H9 (cell line): Measurements from ENCODE around the gene APP. TPM values are rescaled to one million over a fixed set of nuclear protein-coding genes. Genes with fewer than 3 reads are reported as not detected.
A peak's percentile ranks its signal among the peaks of the same experiment; 100 is the strongest.

Source experiments
- DNase-seq: peaks from one replicate; pipeline ENCODE4 v3.0.0-alpha.2; 2017
- H2AFZ ChIP-seq: one replicate; pipeline ENCODE4 v1.6.1; 2013; ENCODE audit warnings: mild to moderate bottlenecking, low read length, control low read depth, moderate library complexity
- H2AK5ac ChIP-seq: 2 replicates; pipeline ENCODE4 v1.6.1; 2013; ENCODE audit warnings: low read length, control low read depth, mixed read lengths; ENCODE audit not compliant: insufficient read length
- H2BK120ac ChIP-seq: one replicate; pipeline ENCODE4 v1.6.1; 2013; ENCODE audit warnings: low read depth, mild to moderate bottlenecking, low read length, control low read depth, inconsistent platforms; ENCODE audit not compliant: poor library complexity, severe bottlenecking
- H2BK12ac ChIP-seq: 2 replicates; pipeline ENCODE4 v1.6.1; 2013; ENCODE audit warnings: low read length, control low read depth, mixed read lengths, low read depth; ENCODE audit not compliant: insufficient read length
- H2BK15ac ChIP-seq: 2 replicates; pipeline ENCODE4 v1.6.1; 2013; ENCODE audit warnings: low read depth, low read length, control low read depth
- H2BK20ac ChIP-seq: one replicate; pipeline ENCODE4 v1.6.1; 2013; ENCODE audit warnings: low read depth, mild to moderate bottlenecking, low read length, control low read depth, inconsistent platforms; ENCODE audit not compliant: poor library complexity, severe bottlenecking
- H2BK5ac ChIP-seq: 2 replicates; pipeline ENCODE4 v1.6.1; 2013; ENCODE audit warnings: low read length, control low read depth, mixed read lengths; ENCODE audit not compliant: insufficient read length
- H3K14ac ChIP-seq: 2 replicates; pipeline ENCODE4 v1.6.1; 2013; ENCODE audit warnings: low read length, control low read depth; ENCODE audit not compliant: insufficient read depth
- H3K18ac ChIP-seq: 2 replicates; pipeline ENCODE4 v1.6.1; 2013; ENCODE audit warnings: low read depth, mild to moderate bottlenecking, mixed read lengths, low read length, control low read depth; ENCODE audit not compliant: insufficient read length
- H3K23ac ChIP-seq: 2 replicates; pipeline ENCODE4 v1.6.1; 2013; ENCODE audit warnings: low read length, control low read depth, mixed read lengths, low read depth; ENCODE audit not compliant: insufficient read length
- H3K23me2 ChIP-seq: 2 replicates; pipeline ENCODE4 v1.6.1; 2013; ENCODE audit warnings: low read depth, mild to moderate bottlenecking, mixed read lengths, low read length, control low read depth; ENCODE audit not compliant: insufficient read length, poor library complexity, severe bottlenecking
- H3K27ac ChIP-seq: 2 replicates; pipeline ENCODE4 v1.5.1; 2013; ENCODE audit warnings: low read length, control low read depth, mixed read lengths, low read depth; ENCODE audit not compliant: insufficient read length
- H3K27me3 ChIP-seq: 2 replicates; pipeline ENCODE4 v1.6.1; 2013; ENCODE audit warnings: low read length, control low read depth, inconsistent platforms; ENCODE audit not compliant: insufficient read depth
- H3K4ac ChIP-seq: 2 replicates; pipeline ENCODE4 v1.6.1; 2013; ENCODE audit warnings: low read depth, mild to moderate bottlenecking, control low read depth, inconsistent platforms, low read length, moderate library complexity
- H3K4me1 ChIP-seq: 2 replicates; pipeline ENCODE4 v1.6.1; 2013; ENCODE audit warnings: low read length, control low read depth, inconsistent platforms; ENCODE audit not compliant: insufficient read depth
- H3K4me2 ChIP-seq: 2 replicates; pipeline ENCODE4 v1.6.1; 2013; ENCODE audit warnings: low read length, control low read depth, mixed read lengths; ENCODE audit not compliant: insufficient read length, insufficient read depth
- H3K56ac ChIP-seq: 2 replicates; pipeline ENCODE4 v1.6.1; 2013; ENCODE audit warnings: low read depth, mild to moderate bottlenecking, mixed read lengths, low read length, control low read depth; ENCODE audit not compliant: insufficient read length
- H3K79me1 ChIP-seq: 2 replicates; pipeline ENCODE4 v1.6.1; 2013; ENCODE audit warnings: low read depth, mild to moderate bottlenecking, moderate library complexity, low read length, control low read depth, inconsistent platforms; ENCODE audit not compliant: insufficient read depth, poor library complexity, severe bottlenecking
- H3K79me2 ChIP-seq: 2 replicates; pipeline ENCODE4 v1.6.1; 2013; ENCODE audit warnings: low read length, control low read depth, inconsistent platforms; ENCODE audit not compliant: insufficient read depth
- H3K9ac ChIP-seq: 2 replicates; pipeline ENCODE4 v1.6.1; 2013; ENCODE audit warnings: low read length, control low read depth, mixed read lengths; ENCODE audit not compliant: insufficient read length; ENCODE audit errors: extremely low read depth
- H3K9me3 ChIP-seq: one replicate; pipeline ENCODE4 v1.6.1; 2013; ENCODE audit warnings: low read depth, low read length, inconsistent platforms; ENCODE audit not compliant: control insufficient read depth
- H3T11ph ChIP-seq: one replicate; pipeline ENCODE4 v1.6.1; 2013; ENCODE audit warnings: mild to moderate bottlenecking, low read length, control low read depth, inconsistent platforms
- H4K20me1 ChIP-seq: one replicate; pipeline ENCODE4 v1.6.1; 2013; ENCODE audit not compliant: control insufficient read depth, insufficient read length, insufficient read depth
- H4K5ac ChIP-seq: 2 replicates; pipeline ENCODE4 v1.6.1; 2013; ENCODE audit warnings: low read depth, mild to moderate bottlenecking, mixed read lengths, low read length, control low read depth; ENCODE audit not compliant: insufficient read length
- H4K8ac ChIP-seq: replicated peaks from 2 replicates; pipeline ENCODE4 v1.6.1; 2013; ENCODE audit warnings: low read length, control low read depth, mixed read lengths, low read depth; ENCODE audit not compliant: insufficient read length
- H4K91ac ChIP-seq: 2 replicates; pipeline ENCODE4 v1.6.1; 2013; ENCODE audit warnings: low read depth, mild to moderate bottlenecking, moderate library complexity, mixed read lengths, low read length, control low read depth; ENCODE audit not compliant: insufficient read length
- H3K27ac Mint-ChIP-seq, 3 experiments: 2 replicates in 2 of 3; 3 replicates in 1 of 3; pipeline ENCODE4 v1.8.0; 2020 to 2021; ENCODE audit warnings: mixed read lengths in 3 of 3, mild to moderate bottlenecking in 1 of 3, moderate library complexity in 1 of 3
- H3K27me3 Mint-ChIP-seq: 2 replicates; pipeline ENCODE4 v1.8.0; 2021; ENCODE audit warnings: low read depth, mild to moderate bottlenecking, moderate library complexity, mixed read lengths
- H3K36me3 Mint-ChIP-seq, 3 experiments: 2 replicates in 2 of 3; 3 replicates in 1 of 3; pipeline ENCODE4 v1.8.0; 2020 to 2021; ENCODE audit warnings: low read depth in 3 of 3, mixed read lengths in 3 of 3; ENCODE audit not compliant: insufficient read depth in 1 of 3
- H3K4me1 Mint-ChIP-seq, 2 experiments: 2 replicates each; pipeline ENCODE4 v1.8.0; 2020; ENCODE audit warnings: mixed read lengths in 2 of 2
- H3K4me3 Mint-ChIP-seq, 2 experiments: 2 replicates in 1 of 2; 3 replicates in 1 of 2; pipeline ENCODE4 v1.8.0; 2020 to 2021; ENCODE audit warnings: mild to moderate bottlenecking in 2 of 2, mixed read lengths in 2 of 2, moderate library complexity in 1 of 2
- H3K9me3 Mint-ChIP-seq, 2 experiments: 2 replicates in 1 of 2; 3 replicates in 1 of 2; pipeline ENCODE4 v1.8.0; 2020; ENCODE audit warnings: mild to moderate bottlenecking in 2 of 2, mixed read lengths in 2 of 2, moderate library complexity in 1 of 2
- WGBS: extraction: QIAGEN DNeasy Blood & Tissue Kit; methylation state at CpG from one replicate; pipeline ENCODE4 v1.1.7; 2013; ENCODE audit warnings: missing lambda C conversion rate, low lambda C conversion rate, mixed read lengths; ENCODE audit not compliant: insufficient read length; ENCODE audit errors: extremely low coverage; 5-methylcytosine and 5-hydroxymethylcytosine counted together
- total RNA-seq: library from RNA; stranded (reverse); gene quantifications from 2 replicates; pipeline ENCODE4 v1.2.1, GENCODE V29; 2021
- TF ChIP-seq, protein P1 (sequence below): fragments of 200-600 bp; sonication (generic); conservative IDR thresholded peaks from 3 replicates; pipeline ENCODE4 v1.8.0; 2021; ENCODE audit warnings: antibody characterized with exemption, mild to moderate bottlenecking

Gene APP
- total RNA-seq, 1 experiment from 2014 or later = 380 TPM

DNA sequence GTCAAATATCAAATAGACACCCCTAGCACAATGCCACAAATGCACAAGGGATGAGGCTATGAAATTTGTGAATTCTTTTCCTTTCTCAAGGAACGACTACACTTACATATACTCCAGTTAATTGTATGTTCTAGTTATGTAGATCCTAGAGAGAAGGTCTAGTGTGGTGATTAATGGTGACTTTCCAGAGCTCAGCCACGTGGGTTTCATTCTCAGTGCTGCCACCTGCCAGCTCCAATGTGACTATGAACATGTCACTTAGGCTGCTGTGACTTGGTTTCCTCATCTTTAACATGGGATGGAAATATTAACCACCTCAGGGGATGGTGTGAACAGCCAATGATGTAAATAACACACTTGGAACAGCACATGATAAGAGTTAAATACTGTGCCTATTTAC is 138.3 kb downstream of the APP start:
- no CpG with 5 or more reads among the region's 2 CpGs for WGBS

More for the DNA sequence above, 138.3 kb downstream of the APP start:
- Histone ChIP-seq H3K23ac (no peak overlapping the region), H4K91ac (no peak overlapping the region), H2BK12ac (no peak overlapping the region), H3K56ac (no peak overlapping the region), H4K8ac (no peak overlapping the region), H3K14ac (no peak overlapping the region), H3K9me3 (no peaks in the 10 kb centered on the region), H3K4me1 (no peaks in the 10 kb centered on the region), H3T11ph (no peak overlapping the region), H3K23me2 (no peaks in the 10 kb centered on the region), H3K27ac (no peak overlapping the region), H4K20me1 (no peaks in the 10 kb centered on the region), H2BK120ac (no peak overlapping the region), H3K4me2 (no peak overlapping the region), H3K79me2 (peaks cover 28% of the 10 kb centered on the region; the same call in 1 of the 2 replicates), H2AK5ac (no peak overlapping the region), H3K27me3 (no peaks in the 10 kb centered on the region), H3K4ac (no peak overlapping the region), H3K9ac (no peak overlapping the region), H3K79me1 (peaks cover 4% of the 10 kb centered on the region), H2BK15ac (no peak overlapping the region), H4K5ac (no peak overlapping the region), H2AFZ (no peak overlapping the region), H2BK20ac (no peak overlapping the region), H2BK5ac (no peak overlapping the region), H3K18ac (no peak overlapping the region)
- TF ChIP-seq, protein P1, sequence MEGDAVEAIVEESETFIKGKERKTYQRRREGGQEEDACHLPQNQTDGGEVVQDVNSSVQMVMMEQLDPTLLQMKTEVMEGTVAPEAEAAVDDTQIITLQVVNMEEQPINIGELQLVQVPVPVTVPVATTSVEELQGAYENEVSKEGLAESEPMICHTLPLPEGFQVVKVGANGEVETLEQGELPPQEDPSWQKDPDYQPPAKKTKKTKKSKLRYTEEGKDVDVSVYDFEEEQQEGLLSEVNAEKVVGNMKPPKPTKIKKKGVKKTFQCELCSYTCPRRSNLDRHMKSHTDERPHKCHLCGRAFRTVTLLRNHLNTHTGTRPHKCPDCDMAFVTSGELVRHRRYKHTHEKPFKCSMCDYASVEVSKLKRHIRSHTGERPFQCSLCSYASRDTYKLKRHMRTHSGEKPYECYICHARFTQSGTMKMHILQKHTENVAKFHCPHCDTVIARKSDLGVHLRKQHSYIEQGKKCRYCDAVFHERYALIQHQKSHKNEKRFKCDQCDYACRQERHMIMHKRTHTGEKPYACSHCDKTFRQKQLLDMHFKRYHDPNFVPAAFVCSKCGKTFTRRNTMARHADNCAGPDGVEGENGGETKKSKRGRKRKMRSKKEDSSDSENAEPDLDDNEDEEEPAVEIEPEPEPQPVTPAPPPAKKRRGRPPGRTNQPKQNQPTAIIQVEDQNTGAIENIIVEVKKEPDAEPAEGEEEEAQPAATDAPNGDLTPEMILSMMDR = peak; percentile 42; the same call in 2 of the 3 replicates
- H3K4me1 Mint-ChIP-seq = peaks cover 17 to 19% of the 10 kb centered on the region in 2 experiments
- H3K27ac Mint-ChIP-seq = no peak overlapping the region
- no peaks in the 10 kb centered on the region for H3K27me3 Mint-ChIP-seq
- H3K36me3 Mint-ChIP-seq = peaks cover 27 to 37% (median 32%) of the 10 kb centered on the region in 3 experiments
- H3K4me3 Mint-ChIP-seq = no peak overlapping the region
- DNase-seq = no peak
- peaks cover 0 to 2% of the 10 kb centered on the region in 2 experiments; a peak in 1 of 5 replicates for H3K9me3 Mint-ChIP-seq
